Panc1 (cell line): ENCODE data around the gene PPIA.
"Not testable (repeated sequence)": the region's sequence is repeated elsewhere in the genome, so short reads cannot be mapped to it uniquely, and the experiment has no call there.

Experiments
- CTCF ChIP-seq: fragments of 450-650 bp; IDR thresholded peaks from 2 replicates; pipeline ENCODE4 v1.5.1; 2017; ENCODE audit warnings: mild to moderate bottlenecking
- POLR2AphosphoS5 ChIP-seq: IDR thresholded peaks from 2 replicates; pipeline ENCODE4 v1.6.1; 2012; ENCODE audit warnings: mild to moderate bottlenecking, low read depth, low read length, moderate library complexity
- REST ChIP-seq, 2 experiments: IDR thresholded peaks; 2 replicates each; pipeline ENCODE4 v1.6.1; 2011 to 2012; ENCODE audit warnings: low read depth in 2 of 2, control low read depth in 1 of 2, low read length in 1 of 2, mild to moderate bottlenecking in 1 of 2, moderate library complexity in 1 of 2; ENCODE audit not compliant: insufficient read depth in 1 of 2

- not testable (repeated sequence) for TF ChIP-seq CTCF; REST (IDR thresholded peaks at IDR 0.05; ENCODE audit: insufficient read depth in 1 of 2, low read depth in 2 of 2, low read length in 1 of 2); POLR2AphosphoS5
Observed at GRCh38 chr7:44846390-44846789, 49.9 kb downstream of the PPIA start.
